NCI-H2171 treated with DMSO at 0.1 percent for 48 hours (cell line): Measurements from ENCODE around the gene ME2.
"Not testable (repeated sequence)": the region's sequence is repeated elsewhere in the genome, so short reads cannot be mapped to it uniquely, and the experiment has no call there.

Experiments used
- DNase-seq: peaks from one replicate; lab custom pipeline; 2025; lab: John Stamatoyannopoulos, UW

ME2 gene

GRCh38 chr18:50924372-50924771, 45.5 kb downstream of the ME2 start:
- DNase-seq, result no peak

DNA sequence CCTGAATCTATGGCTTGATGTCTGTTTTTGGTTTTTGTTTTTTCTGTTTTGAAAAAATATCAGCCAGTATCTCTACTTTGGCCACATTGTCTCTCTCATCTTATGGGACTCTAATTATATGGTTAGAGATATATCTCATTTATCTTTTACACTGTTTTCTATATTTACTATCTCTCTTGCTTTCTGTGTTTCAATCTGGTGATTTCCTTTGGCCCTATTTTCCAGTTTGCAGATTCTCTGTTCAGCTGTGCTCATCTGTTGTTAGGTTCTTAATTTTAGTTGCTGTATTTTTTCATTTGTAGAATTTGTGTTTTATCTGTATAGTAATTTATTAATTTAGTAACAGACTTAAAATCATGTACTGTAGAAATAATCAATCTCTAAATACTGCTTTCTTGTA, 47.6 kb downstream of the ME2 start:
- no peak for DNase-seq

DNA sequence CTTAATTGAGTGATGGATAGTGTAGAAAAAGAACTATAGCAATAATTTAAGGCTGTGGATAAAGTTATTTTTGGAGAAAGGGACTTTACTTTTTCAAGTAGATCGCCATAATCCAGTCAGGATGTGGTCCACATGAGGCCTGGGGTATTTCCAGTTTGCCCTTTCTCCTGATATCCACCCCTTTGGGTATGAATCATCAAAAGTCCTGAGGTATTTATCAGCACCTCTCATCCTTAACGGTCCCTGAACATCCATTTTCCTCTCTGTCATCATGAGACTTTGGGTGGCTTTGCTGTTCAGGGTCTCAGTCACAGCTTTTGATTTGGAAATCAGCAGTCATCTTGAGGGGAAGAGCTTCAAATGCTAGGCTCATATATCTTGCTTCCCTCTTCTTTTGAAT, 49.6 kb downstream of the ME2 start:
- DNase-seq, result no peak

GRCh38 chr18:50933684-50934083, 54.8 kb downstream of the ME2 start:
- DNase-seq, result no peak

DNA sequence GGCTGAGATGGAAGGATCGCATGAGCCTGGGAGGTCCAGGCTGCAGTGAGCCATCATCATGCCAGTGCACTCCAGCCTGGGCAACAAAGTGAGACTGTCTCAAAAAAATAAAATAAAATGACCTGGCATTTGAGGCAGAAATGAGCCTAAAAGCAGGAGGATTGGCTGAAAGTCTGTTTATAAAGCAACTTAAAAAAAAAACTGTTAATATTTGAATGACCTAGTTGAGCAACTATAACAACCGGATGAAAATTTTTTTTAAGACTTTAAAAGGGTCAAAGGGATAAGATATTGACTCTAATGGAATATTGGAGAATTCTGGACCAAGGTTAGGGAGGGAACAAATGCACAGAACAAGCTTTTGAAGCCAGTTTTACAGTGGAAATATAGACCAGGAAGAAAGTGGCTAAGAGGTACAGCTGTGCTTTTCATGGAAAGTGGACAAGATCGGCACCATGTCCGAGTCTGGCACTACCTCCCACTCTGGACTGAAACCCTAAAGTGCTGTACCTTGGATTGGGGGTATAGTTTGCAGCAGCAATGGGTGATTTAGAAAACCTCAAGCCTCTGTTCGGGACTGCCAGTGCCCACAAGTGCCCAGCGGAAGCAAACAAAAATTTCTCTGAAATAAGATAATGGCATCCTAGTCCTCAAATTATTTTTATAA, 55.8 kb downstream of the ME2 start:
- no peak for DNase-seq

- DNase-seq, result no peak
Observed at GRCh38 chr18:50935493-50936191, 56.7 kb downstream of the ME2 start.

DNA sequence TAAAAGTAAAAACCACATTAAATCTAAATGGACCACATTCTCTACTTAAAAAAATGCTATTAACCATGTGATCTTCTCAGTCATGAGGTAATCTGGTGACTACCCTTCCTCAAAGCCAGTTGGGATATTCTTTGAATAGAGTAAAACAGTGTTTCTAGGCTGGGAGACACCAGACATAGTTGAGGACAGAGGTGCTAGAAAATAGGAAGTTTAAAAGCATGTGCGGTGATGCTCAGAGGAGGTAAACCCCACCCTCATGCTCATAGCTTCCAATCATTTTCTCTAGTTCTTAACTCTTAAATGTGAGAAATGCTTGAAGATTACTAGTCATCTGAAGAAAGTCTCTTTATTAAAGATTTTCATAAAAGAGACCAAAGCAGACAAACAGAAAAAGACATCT, 58.3 kb downstream of the ME2 start:
- DNase-seq, result no peak

- DNase-seq, result no peak
Observed at GRCh38 chr18:50938912-50939311, 60.0 kb downstream of the ME2 start.

GRCh38 chr18:50944245-50944932, 65.5 kb downstream of the ME2 start:
- no peak for DNase-seq

- not testable (repeated sequence) for DNase-seq
Observed at GRCh38 chr18:50945918-50946317, 67.0 kb downstream of the ME2 start.

DNA sequence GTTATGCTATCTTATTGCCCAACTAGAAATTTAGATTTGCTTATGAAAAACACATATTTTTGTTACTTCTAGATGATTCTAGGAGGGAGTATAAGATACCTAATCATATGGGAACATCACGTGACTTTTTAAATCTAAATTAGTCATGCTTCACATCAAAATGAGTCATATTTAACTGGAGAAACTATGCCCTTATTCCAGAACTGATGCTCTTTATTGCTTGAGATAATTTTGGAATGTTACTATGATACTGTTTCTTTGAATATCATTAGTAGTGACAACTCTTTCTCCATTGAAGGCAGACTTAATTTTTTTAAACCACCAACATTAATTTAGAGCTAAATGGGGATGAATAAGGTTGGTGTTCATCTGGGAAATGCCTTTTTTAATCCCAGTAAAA, 69.0 kb downstream of the ME2 start:
- no peak for DNase-seq

GRCh38 chr18:50949185-50949584, 70.3 kb downstream of the ME2 start:
- no peak for DNase-seq

DNA sequence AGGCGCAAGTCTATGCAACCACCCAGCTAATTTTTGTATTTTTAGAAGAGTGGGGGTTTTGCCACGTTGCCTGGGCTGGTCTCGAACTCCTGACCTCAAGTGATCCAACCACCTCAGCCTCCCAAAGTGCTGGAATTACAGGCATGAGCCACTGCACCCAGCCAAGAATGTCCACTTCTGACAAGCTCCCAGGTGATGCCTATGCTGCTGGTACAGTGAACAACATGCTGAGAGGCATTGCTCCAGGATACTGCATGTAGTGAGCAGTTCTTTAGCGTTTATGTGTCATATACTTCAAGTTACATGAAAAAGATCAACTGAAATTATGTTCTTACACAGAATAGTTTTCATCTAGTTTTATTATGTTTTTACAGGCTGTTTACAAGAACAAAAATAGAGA, 71.7 kb downstream of the ME2 start:
- DNase-seq, result no peak

GRCh38 chr18:50953822-50954221, 74.9 kb downstream of the ME2 start:
- DNase-seq, result no peak

DNA sequence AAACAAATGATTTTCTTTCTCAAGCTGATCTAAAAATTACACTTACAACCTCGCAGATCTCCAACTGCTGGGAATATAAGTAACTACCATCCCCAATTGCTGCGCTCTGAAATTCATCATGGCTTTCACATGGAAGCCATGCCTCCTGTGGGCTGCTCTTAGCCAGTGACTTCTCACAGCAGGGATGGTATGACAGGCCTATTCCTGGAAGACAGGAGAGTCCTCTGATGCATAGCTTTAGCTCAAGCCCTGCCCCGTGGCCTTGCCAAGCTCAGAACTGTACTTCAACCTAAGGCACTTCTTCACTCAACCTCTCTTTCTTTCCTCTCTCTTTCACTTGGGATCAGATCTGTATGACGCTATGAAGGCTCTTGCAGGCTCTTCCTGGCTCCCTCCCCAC, 76.3 kb downstream of the ME2 start:
- no peak for DNase-seq

- DNase-seq, result no peak
Observed at GRCh38 chr18:50956116-50956515, 77.2 kb downstream of the ME2 start.

GRCh38 chr18:50961974-50962373, 83.1 kb downstream of the ME2 start:
- DNase-seq, result no peak

- DNase-seq, result peak; percentile 81
Observed at GRCh38 chr18:50967714-50968661, 89.1 kb downstream of the ME2 start, which contains the start of gene ELAC1. TSS of gene ELAC1 (plus strand) at chr18:50968040. CDS start at chr18:50974405, 6,365 bp downstream.

DNA sequence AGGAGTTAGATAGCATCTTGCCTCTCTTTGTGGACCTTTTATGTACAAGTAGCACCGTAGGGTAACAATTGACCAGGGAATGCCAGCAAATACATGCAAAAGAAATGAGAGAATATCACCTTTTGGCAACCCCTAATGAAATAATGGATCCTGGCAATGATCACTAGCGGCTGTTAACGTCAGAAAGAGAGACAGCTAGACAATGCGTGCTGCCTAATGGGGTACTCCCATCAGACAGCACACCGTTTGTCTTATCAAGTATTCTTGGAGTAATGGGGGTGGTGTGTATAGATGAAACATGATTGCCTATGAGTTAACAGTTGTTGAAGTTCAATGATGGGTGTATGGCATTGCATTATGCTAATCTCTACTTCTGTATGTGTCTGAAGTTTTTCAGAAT, 90.5 kb downstream of the ME2 start:
- DNase-seq, result no peak

- peak; percentile 36 for DNase-seq
Observed at GRCh38 chr18:50970006-50970405, 91.1 kb downstream of the ME2 start.

GRCh38 chr18:50972404-50972803, 93.5 kb downstream of the ME2 start:
- not testable (repeated sequence) for DNase-seq
